ENCODE measurements around the gene NMRK1. TPM values are rescaled to one million over a fixed set of nuclear protein-coding genes. Genes with fewer than 3 reads are reported as not detected.

Gene NMRK1
- total RNA-seq, 4 donors from 2014 or later, result 13.6 to 42.6 (median 24.0) TPM

DNA sequence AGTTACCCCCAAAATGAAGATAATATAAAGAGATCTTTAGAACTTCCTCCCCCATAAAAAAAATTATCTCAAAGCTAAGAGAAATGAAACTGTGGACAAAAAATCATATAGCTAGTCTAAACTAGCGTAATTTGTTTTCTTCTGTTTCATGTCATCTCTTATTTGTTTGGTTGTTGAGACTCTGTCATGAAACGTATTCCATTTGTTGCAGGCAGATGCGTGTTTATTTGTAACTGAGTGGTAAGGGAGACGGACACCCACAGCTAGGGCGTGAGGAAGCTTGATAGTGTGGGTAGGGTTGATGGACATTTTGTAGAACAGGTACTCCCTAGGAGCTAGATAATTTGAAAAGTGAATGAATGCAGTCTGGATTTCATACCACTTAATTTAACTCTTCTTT lies 42.2 kb upstream of the NMRK1 start:
- ATAC-seq (ENCODE audit: low FRiP score) (no peak), DNase-seq (ENCODE audit: low spot score) (no peak)
- TF ChIP-seq, protein P1, sequence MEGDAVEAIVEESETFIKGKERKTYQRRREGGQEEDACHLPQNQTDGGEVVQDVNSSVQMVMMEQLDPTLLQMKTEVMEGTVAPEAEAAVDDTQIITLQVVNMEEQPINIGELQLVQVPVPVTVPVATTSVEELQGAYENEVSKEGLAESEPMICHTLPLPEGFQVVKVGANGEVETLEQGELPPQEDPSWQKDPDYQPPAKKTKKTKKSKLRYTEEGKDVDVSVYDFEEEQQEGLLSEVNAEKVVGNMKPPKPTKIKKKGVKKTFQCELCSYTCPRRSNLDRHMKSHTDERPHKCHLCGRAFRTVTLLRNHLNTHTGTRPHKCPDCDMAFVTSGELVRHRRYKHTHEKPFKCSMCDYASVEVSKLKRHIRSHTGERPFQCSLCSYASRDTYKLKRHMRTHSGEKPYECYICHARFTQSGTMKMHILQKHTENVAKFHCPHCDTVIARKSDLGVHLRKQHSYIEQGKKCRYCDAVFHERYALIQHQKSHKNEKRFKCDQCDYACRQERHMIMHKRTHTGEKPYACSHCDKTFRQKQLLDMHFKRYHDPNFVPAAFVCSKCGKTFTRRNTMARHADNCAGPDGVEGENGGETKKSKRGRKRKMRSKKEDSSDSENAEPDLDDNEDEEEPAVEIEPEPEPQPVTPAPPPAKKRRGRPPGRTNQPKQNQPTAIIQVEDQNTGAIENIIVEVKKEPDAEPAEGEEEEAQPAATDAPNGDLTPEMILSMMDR (IDR thresholded peaks at IDR 0.05), result no peak

DNA sequence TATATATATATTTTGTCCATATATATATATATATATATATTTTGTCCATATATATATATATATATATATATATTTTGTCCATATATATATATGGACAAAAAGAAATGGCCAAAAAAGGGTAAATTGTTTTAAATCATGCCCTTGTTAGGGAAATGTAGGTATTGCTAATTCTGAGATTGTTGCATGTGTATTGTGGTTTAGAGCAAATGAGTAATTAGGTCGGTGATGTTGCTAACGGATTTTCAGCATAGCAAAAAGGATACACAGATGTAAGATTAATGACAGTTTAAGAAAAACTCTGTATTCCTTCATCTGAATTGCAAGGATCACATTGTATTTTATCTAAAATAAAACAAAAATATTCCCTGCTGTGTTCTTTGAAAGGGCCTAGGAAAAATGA lies 40.6 kb upstream of the NMRK1 start:
- DNase-seq (ENCODE audit: low spot score) (no peak), ATAC-seq (ENCODE audit: low FRiP score) (no peak)
- TF ChIP-seq, protein P1 (IDR thresholded peaks at IDR 0.05), result no peak

GRCh38 chr9:75123696-75124095 lies 35.7 kb upstream of the NMRK1 start:
- DNase-seq (ENCODE audit: low spot score) (no peak), ATAC-seq (ENCODE audit: low FRiP score) (no peak)
- TF ChIP-seq, protein P1 (IDR thresholded peaks at IDR 0.05), result no peak

DNA sequence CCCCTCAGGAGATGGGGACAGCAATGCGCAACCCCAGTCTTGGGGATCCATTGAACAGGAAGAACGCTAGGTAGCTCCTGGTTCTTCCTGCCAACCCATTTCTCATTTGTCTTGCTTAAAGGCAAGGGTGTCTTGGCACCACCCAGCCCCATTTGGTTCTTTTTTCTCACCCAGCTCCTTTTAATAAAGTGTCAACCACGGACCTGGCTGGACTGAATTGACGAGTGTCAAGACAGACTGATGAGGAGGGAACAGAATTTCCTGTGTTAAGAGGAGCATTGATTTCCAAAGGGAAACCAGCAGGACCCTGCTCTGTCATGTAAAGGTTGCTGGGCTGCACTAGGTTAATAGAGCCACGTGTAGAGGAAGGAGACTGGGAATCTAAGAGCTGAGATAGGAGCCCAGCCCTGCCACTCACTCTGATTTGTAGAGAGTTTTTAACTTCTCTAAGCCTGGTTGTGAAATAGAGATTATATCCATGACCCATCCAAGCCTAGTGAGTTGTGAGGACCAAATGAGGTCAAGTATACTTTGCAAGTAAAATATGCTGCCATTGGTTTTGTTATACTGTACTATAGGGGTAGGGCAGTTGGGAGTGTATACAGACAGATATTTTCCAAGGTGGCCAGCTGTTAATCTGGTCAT lies 34.1 kb upstream of the NMRK1 start:
- TF ChIP-seq, protein P1 (IDR thresholded peaks at IDR 0.05), result no peak
- ATAC-seq (ENCODE audit: low FRiP score) (no peak), DNase-seq (ENCODE audit: low spot score) (no peak)

- ATAC-seq (ENCODE audit: low FRiP score) (no peak), DNase-seq (ENCODE audit: low spot score) (no peak)
- TF ChIP-seq, protein P1 (IDR thresholded peaks at IDR 0.05), result no peak
These were observed 32.7 kb upstream of the NMRK1 start for GRCh38 chr9:75120686-75121085.

DNA sequence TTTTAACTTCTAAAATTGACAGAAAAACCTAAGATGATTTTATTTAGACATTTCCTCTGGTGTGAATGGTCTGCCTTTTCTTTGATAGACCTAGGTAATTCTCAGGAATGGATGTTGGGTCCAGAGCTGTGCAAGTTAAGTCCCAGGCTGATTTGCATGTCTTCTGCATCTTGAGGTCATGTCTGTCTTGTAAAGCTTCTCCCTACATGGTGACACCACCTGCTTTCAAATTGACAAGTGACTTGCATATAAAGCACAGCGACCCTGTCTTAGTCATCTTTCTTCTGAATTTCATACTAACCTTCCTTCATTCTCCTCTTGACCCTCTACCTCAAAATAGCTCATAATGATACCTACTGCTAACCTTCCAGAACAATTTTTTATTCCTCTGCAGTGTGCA lies 29.6 kb upstream of the NMRK1 start:
- no peak for DNase-seq (ENCODE audit: low spot score)
- no peak for ATAC-seq (ENCODE audit: low FRiP score)
- TF ChIP-seq, protein P1 (IDR thresholded peaks at IDR 0.05), result no peak

DNA sequence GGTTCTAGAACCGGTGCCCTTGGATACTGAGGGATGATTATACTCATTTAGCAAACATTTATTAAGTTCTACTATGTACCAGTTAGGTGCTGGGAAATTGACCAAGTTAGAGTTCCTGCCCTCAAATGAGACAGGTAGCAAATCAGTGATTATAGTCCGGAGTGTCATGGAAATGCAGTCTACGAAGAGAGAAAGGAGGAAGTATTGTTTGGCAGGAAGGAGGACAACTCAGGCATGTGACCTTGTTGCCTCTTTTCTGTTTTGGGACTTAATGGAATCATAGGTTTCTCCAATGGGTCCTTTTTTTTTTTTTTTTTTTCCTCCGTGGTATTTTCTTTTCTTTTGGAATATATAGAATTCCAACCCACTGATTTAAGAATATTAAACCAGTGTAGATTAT lies 28.4 kb upstream of the NMRK1 start:
- TF ChIP-seq, protein P1 (IDR thresholded peaks at IDR 0.05), result no peak
- no peak for ATAC-seq (ENCODE audit: low FRiP score)
- DNase-seq (ENCODE audit: low spot score), result no peak

All from omental fat pad (tissue), 4 donors.